AG04450 (cell line): Measurements from ENCODE around the gene POLR1A. TPM values are rescaled to one million over a fixed set of nuclear protein-coding genes. Genes with fewer than 3 reads are reported as not detected.

Experiments
- CTCF ChIA-PET: fragments of 300-600, 350-600 bp; formaldehyde crosslinking; extraction: SDS; loops from one replicate; lab custom pipeline; 2022; ENCODE audit warnings: antibody characterized with exemption, inconsistent platforms; lab: Charles Lee
- POLR2A ChIA-PET: fragments of 350-600 bp; formaldehyde crosslinking; extraction: SDS; loops from one replicate; lab custom pipeline; 2021; ENCODE audit warnings: antibody characterized with exemption, inconsistent platforms; lab: Yijun Ruan, JAX
- DNase-seq: peaks from one replicate; pipeline ENCODE4 v3.0.0-alpha.2; 2011; ENCODE audit warnings: low read depth, low spot score
- H3K27ac ChIP-seq: one replicate; pipeline ENCODE4 v1.5.1; 2012; ENCODE audit warnings: low read depth, low read length, control low read depth
- H3K27me3 ChIP-seq: one replicate; pipeline ENCODE4 v1.6.0; 2012; ENCODE audit warnings: low read length; ENCODE audit not compliant: control insufficient read depth, insufficient read depth
- H3K4me3 ChIP-seq: 2 replicates; pipeline ENCODE4 v1.5.1; 2011; ENCODE audit warnings: mild to moderate bottlenecking, low read depth, low read length, control low read depth
- H3K9me3 ChIP-seq: 2 replicates; pipeline ENCODE4 v1.5.1; 2012; ENCODE audit warnings: low read length; ENCODE audit not compliant: control insufficient read depth, insufficient read depth
- polyA plus RNA-seq: library from polyadenylated mRNA; depleted of rRNA; stranded (reverse); fragments of >200 nt; gene quantifications from 2 replicates; pipeline ENCODE4 v1.2.3, GENCODE V29; 2011
- TF ChIP-seq, protein P1 (sequence below): IDR thresholded peaks from 2 replicates; pipeline ENCODE4 v1.5.1; 2011; ENCODE audit warnings: low read depth, low read length, control low read depth, inconsistent platforms

POLR1A gene
- polyA plus RNA-seq, 1 experiment: 11.1 TPM

DNA sequence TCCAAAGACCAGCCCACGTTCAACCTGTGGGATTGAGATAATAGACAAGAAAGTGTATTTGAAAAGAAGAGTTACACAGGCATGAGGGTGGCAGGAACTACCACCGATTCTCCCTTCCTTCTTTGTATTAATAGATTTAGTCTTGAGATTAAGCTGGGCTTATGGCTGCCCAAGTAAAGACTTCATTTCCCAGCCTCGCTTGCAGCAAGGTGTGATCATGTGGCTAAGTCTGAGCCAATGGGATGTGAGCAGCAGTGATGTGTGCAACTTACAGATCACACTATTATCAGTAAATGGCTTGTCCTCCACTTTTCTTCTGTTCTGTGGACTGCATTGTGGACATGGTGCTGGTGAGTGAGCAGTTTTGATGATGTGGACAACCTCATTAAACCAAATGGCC is 101.7 kb downstream of the POLR1A start:
- H3K4me3 ChIP-seq: no peak overlapping the region
- H3K9me3 ChIP-seq: peaks cover 19% of the 10 kb centered on the region
- no peaks in the 10 kb centered on the region for H3K27me3 ChIP-seq
- CTCF ChIA-PET: interaction anchor here (1.2 kb wide), 1 partner anchor 115 kb away, joined by 5 read pairs; the partner anchor contains the start of gene ST3GAL5
- TF ChIP-seq, protein P1, sequence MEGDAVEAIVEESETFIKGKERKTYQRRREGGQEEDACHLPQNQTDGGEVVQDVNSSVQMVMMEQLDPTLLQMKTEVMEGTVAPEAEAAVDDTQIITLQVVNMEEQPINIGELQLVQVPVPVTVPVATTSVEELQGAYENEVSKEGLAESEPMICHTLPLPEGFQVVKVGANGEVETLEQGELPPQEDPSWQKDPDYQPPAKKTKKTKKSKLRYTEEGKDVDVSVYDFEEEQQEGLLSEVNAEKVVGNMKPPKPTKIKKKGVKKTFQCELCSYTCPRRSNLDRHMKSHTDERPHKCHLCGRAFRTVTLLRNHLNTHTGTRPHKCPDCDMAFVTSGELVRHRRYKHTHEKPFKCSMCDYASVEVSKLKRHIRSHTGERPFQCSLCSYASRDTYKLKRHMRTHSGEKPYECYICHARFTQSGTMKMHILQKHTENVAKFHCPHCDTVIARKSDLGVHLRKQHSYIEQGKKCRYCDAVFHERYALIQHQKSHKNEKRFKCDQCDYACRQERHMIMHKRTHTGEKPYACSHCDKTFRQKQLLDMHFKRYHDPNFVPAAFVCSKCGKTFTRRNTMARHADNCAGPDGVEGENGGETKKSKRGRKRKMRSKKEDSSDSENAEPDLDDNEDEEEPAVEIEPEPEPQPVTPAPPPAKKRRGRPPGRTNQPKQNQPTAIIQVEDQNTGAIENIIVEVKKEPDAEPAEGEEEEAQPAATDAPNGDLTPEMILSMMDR: no peak
- no peak overlapping the region for H3K27ac ChIP-seq
- POLR2A ChIA-PET: interaction anchor here (0.6 kb wide), 2 partner anchors 47 to 48 kb away, joined by 3 to 4 read pairs; no protein-coding TSS in a partner anchor
- DNase-seq: no peak

DNA sequence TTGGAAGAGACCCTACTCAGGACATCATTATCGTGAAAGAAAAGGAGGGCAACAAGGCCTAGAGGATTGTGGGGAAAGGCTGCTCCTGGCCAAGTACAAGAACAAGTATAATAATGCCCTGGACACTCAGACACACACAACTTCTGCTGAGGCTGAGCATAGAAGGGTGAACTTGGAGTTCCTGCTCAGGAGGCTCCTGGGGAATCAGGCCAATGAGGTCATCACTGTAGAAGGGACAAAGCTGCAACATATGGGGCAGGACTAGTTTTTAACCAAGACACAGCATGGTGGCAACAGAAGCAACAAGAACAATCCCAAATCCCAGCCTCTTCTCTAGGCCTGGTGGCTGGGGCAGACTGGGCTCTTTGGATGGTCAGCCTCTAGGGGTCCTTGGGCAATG is 102.6 kb downstream of the POLR1A start:
- Histone ChIP-seq H3K27me3 (no peaks in the 10 kb centered on the region), H3K9me3 (peaks cover 19% of the 10 kb centered on the region), H3K27ac (no peak overlapping the region), H3K4me3 (no peak overlapping the region)
- no peak for DNase-seq
- ChIA-PET CTCF (interaction anchor here (1.2 kb wide), 1 partner anchor 114 kb away, joined by 5 read pairs; the partner anchor contains the start of gene ST3GAL5), POLR2A (interaction anchor here (0.6 kb wide), 1 partner anchor 47 kb away, joined by 4 read pairs; no protein-coding TSS in a partner anchor)
- TF ChIP-seq, protein P1: no peak

DNA sequence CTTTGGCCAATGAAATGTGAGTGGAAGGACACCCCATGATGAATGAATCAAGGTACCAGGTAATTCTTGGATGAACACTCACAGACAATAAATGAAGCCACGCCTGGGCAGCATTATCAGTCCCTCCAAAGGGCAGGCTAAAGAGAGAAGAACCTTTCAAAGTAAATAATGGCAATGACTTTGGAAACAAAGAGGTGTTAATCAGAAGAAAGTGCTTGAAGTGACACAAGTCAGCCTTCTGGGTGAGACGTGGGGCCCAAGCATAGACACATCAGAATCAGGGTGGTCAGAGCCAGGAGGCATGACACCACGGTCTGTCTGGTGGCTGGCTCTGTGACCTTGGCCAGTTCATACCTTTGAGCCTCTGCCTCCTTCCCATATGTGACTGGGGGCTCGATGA is 103.3 kb downstream of the POLR1A start:
- POLR2A ChIA-PET: no interaction called here
- H3K9me3 ChIP-seq: peaks cover 15% of the 10 kb centered on the region
- no peak overlapping the region for H3K27ac ChIP-seq
- DNase-seq: no peak
- CTCF ChIA-PET: no interaction called here
- H3K27me3 ChIP-seq: no peaks in the 10 kb centered on the region
- TF ChIP-seq, protein P1: no peak
- no peak overlapping the region for H3K4me3 ChIP-seq

DNA sequence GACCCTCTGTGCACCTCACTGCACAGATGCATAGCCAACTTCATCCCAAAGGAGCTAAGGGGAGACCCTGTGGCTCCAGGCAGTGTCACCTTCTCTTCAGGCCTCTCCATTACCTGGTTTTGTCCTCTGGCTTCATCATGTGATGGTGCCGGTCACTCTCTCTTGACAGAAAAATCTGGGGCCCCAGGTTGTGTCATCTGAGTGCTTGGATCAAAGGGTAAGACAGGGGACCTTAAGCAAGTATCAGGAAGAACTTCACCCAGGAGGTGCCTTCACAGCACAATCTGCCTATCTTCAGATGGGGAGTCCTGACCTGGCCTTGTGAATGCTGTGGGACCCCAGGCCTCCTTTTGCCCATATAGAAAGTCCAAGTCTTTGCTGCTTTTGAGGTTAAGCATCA is 104.4 kb downstream of the POLR1A start:
- Histone ChIP-seq H3K27me3 (no peaks in the 10 kb centered on the region), H3K9me3 (peaks cover 15% of the 10 kb centered on the region), H3K4me3 (no peak overlapping the region), H3K27ac (no peak overlapping the region)
- no peak for DNase-seq
- TF ChIP-seq, protein P1: no peak
- POLR2A ChIA-PET: no interaction called here
- CTCF ChIA-PET: no interaction called here

DNA sequence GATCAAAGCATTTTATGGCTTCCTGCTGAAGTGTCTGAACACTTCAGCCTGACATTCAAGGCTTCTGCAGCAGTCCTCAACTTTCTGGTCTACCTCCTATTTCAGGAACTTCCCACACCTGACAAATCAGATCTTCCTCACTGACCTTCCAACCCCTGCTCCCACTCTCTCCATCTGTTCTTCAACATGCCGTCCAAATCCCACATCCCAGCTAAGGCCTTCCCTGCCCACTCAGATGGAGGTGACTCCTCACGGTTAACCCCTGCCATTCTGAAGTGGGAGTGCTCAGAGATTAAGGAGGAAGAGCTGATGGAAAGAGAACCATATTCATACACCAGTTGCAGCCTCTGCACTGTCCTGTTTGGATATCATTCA is 104.8 kb downstream of the POLR1A start:
- H3K4me3 ChIP-seq: no peak overlapping the region
- no peak overlapping the region for H3K27ac ChIP-seq
- H3K9me3 ChIP-seq: peaks cover 13% of the 10 kb centered on the region
- TF ChIP-seq, protein P1: no peak
- no peak for DNase-seq
- ChIA-PET POLR2A (no interaction called here), CTCF (interaction anchor here (0.6 kb wide), 1 partner anchor 112 kb away, joined by 3 read pairs; no protein-coding TSS in a partner anchor)
- H3K27me3 ChIP-seq: no peaks in the 10 kb centered on the region
